K562 (cell line): ENCODE measurements around the gene PITHD1. TPM values are rescaled to one million over a fixed set of nuclear protein-coding genes. Genes with fewer than 3 reads are reported as not detected.

Experiments
- CHD7 ChIP-seq: fragments of 200-600 bp; sonication (generic); IDR thresholded peaks from one replicate; pipeline ENCODE4 v1.6.1; 2012; ENCODE audit warnings: mild to moderate bottlenecking, low read depth, low read length, inconsistent platforms
- MYC ChIP-seq, 2 experiments: fragments of 250-450 bp in 1 of 2; sonication (Bioruptor Pico) in 1 of 2; IDR thresholded peaks; 2 replicates each; pipeline versions ENCODE4 v1.5.1 to v1.6.1; 2012 to 2021; ENCODE audit warnings: low read depth in 2 of 2, borderline replicate concordance in 1 of 2, improper control_type of control experiment in 1 of 2, low read length in 1 of 2, mild to moderate bottlenecking in 1 of 2, moderate library complexity in 1 of 2
- ZNF253 ChIP-seq: fragments of 250-450 bp; sonication (Bioruptor Pico); conservative IDR thresholded peaks from 2 replicates; pipeline ENCODE4 v1.6.1; 2021; ENCODE audit warnings: mild to moderate bottlenecking
- polyA plus RNA-seq, 8 experiments: library from polyadenylated mRNA; depleted of rRNA in 4 of 8; stranded (reverse) in 5 of 8; unstranded in 3 of 8; fragments of >200 nt; fragmentation: Nextera tagmentation in 2 of 8; fragmentation: Illumina TruSeq in 1 of 8; extraction: Ambion mirVana in 2 of 8; extraction: Trizol in 1 of 8; gene quantifications; 2 replicates each; pipeline versions ENCODE4 v1.2.1 to v1.2.3, GENCODE V29; 2011 to 2014; ENCODE audit warnings: inconsistent platforms in 1 of 8, missing spikeins in 1 of 8
- total RNA-seq, 7 experiments: library from RNA; depleted of rRNA in 6 of 7; stranded (reverse); fragments of >200 nt in 6 of 7; fragmentation: Illumina TruSeq in 2 of 7; extraction: Trizol in 2 of 7; gene quantifications; 2 replicates each; pipeline versions ENCODE4 v1.2.1 to v1.2.3, GENCODE V29; 2011 to 2021; ENCODE audit warnings: low replicate concordance in 1 of 7

The PITHD1 gene
- total and polyA plus RNA-seq, 9 of the 15 experiments (the other 6 are each of a cell fraction or from before 2014, with no cell fraction given): 46.5 to 175 (median 149) TPM

DNA sequence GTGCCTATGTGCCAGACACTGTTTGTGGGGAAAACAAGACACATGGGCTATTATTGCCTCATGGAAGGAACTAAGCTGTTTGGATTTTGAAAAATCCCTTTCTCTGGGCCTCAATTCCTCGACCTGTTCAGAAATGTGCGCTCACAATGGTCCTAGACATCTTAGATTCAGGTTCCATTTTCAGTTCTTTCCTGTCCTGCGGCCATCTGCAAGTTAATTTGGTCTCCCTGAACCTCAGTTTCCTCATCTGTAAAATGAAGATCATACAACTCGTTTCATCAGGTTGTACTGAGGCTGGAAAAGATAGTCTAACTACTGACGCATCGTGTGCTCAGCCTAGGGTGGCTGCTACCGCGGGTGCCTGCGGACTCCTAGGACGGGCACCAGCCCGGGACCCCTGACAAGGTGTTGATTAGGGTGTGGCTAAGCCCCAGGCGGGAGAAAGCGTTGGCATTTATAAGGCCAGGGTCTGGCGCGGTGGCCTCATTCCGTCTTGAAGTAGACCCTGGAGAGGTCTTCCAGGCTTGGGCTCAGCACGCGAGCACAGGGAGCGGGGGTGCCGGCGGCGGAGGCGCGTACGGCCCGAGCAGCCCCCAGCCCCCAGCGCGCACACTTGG is 35.4 kb upstream of the PITHD1 start (continued):
- TF ChIP-seq CHD7 (no peak), ZNF253 (CRISPR knock-in tag) (no peak), MYC (IDR thresholded peaks at IDR 0.05; ENCODE audit: low read depth, low read length) (no peak; the same call in 1 of the 2 replicates), MYC (CRISPR knock-in tag; IDR thresholded peaks at IDR 0.05; ENCODE audit: borderline replicate concordance, low read depth) (0 out of 2 replicates have a peak, but pooled peaks have one; percentile 59)
